ENCODE measurements around the gene GLMP. TPM values are rescaled to one million over a fixed set of nuclear protein-coding genes. Genes with fewer than 3 reads are reported as not detected.
A peak's percentile ranks its signal among the peaks of the same experiment; 100 is the strongest.

Gene GLMP
- total and polyA plus RNA-seq, 2 of the 13 experiments (the other 11 are each of a cell fraction or from before 2014, with no cell fraction given): 44.6 to 75.8 TPM

GRCh38 chr1:156281693-156282478, 13.6 kb downstream of the GLMP start (continued):
- peak; percentile 92 for TF ChIP-seq PRDM15 (CRISPR knock-in tag; IDR thresholded peaks at IDR 0.05)
- TF ChIP-seq RARA (CRISPR knock-in tag; IDR thresholded peaks at IDR 0.05): peak; percentile 2; the same call in 1 of the 2 replicates

GRCh38 chr1:156281281-156281680, 14.2 kb downstream of the GLMP start:
- in situ Hi-C loops (cut with HindIII; ENCODE audit: extremely low pct_ligation_motif_present, low pct_unique_long_range_greater_than_20kb): no loop called here
- Histone ChIP-seq H3K27me3 (ENCODE audit: control insufficient read depth in 1 of 2, insufficient read depth in 2 of 2, low read length in 2 of 2) (no peaks in the 10 kb centered on the region; a peak in 1 of 5 replicates), H3K4me1 (ENCODE audit: insufficient read depth, low read length) (peaks cover 33% of the 10 kb centered on the region), H4K20me1 (ENCODE audit: insufficient read depth, low read length) (peaks cover 14% of the 10 kb centered on the region), H3K9me3 (ENCODE audit: low read length) (no peaks in the 10 kb centered on the region), H3K79me2 (ENCODE audit: insufficient read depth, low read length) (peaks cover 50% of the 10 kb centered on the region), H3K36me3 (replicated peaks in 1 of 2; ENCODE audit: control insufficient read depth in 1 of 2, insufficient read depth in 2 of 2, low read length in 2 of 2) (peaks cover 18 to 44% of the 10 kb centered on the region in 2 experiments), H3K4me2 (ENCODE audit: low read depth, low read length) (peak overlapping the region; percentile 88), H3K27ac (ENCODE audit: extremely low read length, insufficient read depth, low read length) (peak overlapping the region; percentile 78), H3K4me3 (replicated peaks in 1 of 3; ENCODE audit: insufficient read depth in 1 of 3, low read depth in 2 of 3, low read length in 3 of 3) (peak overlapping the region; percentile 71 to 95 (median 87)), H3K9ac (ENCODE audit: insufficient read depth, low read depth, low read length) (peak overlapping the region; percentile 96), H2AFZ (ENCODE audit: low read length) (no peak overlapping the region)
- DNase-seq (ENCODE audit: low spot score) (no peak), ATAC-seq (peak; percentile 4; the same call in 1 of the 3 replicates), FAIRE-seq (no peak)
- no TSS peak for BruUV-seq (replicated peaks)
- WGBS (ENCODE audit: low lambda C conversion rate): 45% methylated on average over 7 of the region's 8 CpGs
- ChIA-PET CTCF (ENCODE audit: low intra/inter-chr PET ratio, low total read pairs) (no interaction called here), POLR2A (interaction anchor here (0.7 to 7.1 kb wide), 7 partner anchors 9 to 136 kb away, joined by 3 to 115 read pairs (median 9); partner anchors contain the start of genes CCT3, GLMP, PAQR6 and TSACC)
- intact Hi-C loops (cut with micrococcal nuclease; ENCODE audit: unreplicated experiment): no loop called here
- TF ChIP-seq TGIF2 (CRISPR knock-in tag; IDR thresholded peaks at IDR 0.05) (peak; percentile 97), MTF1 (CRISPR knock-in tag; IDR thresholded peaks at IDR 0.05) (no peak), IKZF1 (IDR thresholded peaks at IDR 0.05) (no peak), ZNF205 (CRISPR knock-in tag; IDR thresholded peaks at IDR 0.05) (no peak), HMGXB4 (CRISPR knock-in tag; IDR thresholded peaks at IDR 0.05; ENCODE audit: borderline replicate concordance in 1 of 2, low read depth in 1 of 2) (no peak), KDM5A (IDR thresholded peaks at IDR 0.05; ENCODE audit: borderline replicate concordance, low read length) (no peak), RELA (CRISPR knock-in tag; IDR thresholded peaks at IDR 0.05) (no peak), RFX1 (IDR thresholded peaks at IDR 0.05) (no peak), SAP130 (CRISPR knock-in tag; IDR thresholded peaks at IDR 0.05; ENCODE audit: low read depth) (peak; percentile 59; the same call in 1 of the 2 replicates), MAX (IDR thresholded peaks at IDR 0.05) (peak; percentile 72), ZNF772 (CRISPR knock-in tag; IDR thresholded peaks at IDR 0.05) (no peak), HDAC6 (IDR thresholded peaks at IDR 0.05; ENCODE audit: low read depth, low read length) (no peak), ZNF570 (CRISPR knock-in tag; IDR thresholded peaks at IDR 0.05; ENCODE audit: borderline replicate concordance) (no peak), TRAFD1 (CRISPR knock-in tag; IDR thresholded peaks at IDR 0.05; ENCODE audit: borderline replicate concordance) (no peak)
